Esophagus squamous epithelium (tissue), 4 donors: ENCODE measurements around the gene NTN3.

Source experiments
- POLR2A ChIP-seq, 4 donors: fragments of 450-650 bp; IDR thresholded peaks; one replicate each; pipeline ENCODE4 v1.6.1; 2017; ENCODE audit warnings: antibody characterized with exemption in 4 of 4, mild to moderate bottlenecking in 4 of 4, moderate library complexity in 3 of 4
- TF ChIP-seq, protein P1 (sequence below), 6 experiments: fragments of 450-650 bp in 4 of 6; fragments of 200-600 bp in 2 of 6; sonication (generic) in 2 of 6; IDR thresholded peaks; one replicate each; pipeline ENCODE4 v1.5.1; 2016 to 2019; ENCODE audit warnings: antibody characterized with exemption in 6 of 6, mild to moderate bottlenecking in 4 of 6, moderate library complexity in 4 of 6

DNA sequence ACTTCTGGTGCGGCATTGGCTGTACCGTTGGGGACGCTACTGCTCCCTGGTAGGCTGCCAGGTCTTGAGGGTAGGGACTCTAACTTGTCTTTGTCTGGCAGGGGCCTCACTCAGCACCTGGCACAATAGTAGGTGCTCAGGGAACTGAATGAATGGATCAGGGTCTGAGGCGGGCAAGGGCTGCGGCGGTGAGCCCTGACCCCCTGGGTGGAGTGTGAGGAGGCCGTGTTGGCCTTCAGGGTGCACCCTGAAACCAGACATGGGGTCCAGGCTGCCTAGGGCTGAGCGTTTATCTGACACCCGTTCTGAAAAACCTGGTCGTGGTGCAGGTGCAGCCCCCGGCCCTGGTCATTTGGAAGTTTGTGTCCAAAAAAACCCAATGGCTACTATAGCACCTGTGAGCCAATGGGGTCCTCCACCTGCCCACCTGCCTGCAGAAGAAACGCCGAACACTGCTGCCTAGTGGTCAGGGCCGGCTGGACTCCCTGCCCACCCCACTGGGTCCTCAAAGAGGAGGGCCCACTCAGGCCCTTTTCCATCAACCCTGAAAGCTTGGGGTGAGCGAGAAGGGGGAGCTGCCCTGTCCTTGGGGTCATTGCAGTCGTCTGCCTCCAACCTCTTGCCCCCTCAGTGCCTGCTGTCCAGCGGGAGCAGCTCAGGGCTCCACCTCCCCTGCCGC lies 37.8 kb downstream of the NTN3 start:
- TF ChIP-seq, protein P1, sequence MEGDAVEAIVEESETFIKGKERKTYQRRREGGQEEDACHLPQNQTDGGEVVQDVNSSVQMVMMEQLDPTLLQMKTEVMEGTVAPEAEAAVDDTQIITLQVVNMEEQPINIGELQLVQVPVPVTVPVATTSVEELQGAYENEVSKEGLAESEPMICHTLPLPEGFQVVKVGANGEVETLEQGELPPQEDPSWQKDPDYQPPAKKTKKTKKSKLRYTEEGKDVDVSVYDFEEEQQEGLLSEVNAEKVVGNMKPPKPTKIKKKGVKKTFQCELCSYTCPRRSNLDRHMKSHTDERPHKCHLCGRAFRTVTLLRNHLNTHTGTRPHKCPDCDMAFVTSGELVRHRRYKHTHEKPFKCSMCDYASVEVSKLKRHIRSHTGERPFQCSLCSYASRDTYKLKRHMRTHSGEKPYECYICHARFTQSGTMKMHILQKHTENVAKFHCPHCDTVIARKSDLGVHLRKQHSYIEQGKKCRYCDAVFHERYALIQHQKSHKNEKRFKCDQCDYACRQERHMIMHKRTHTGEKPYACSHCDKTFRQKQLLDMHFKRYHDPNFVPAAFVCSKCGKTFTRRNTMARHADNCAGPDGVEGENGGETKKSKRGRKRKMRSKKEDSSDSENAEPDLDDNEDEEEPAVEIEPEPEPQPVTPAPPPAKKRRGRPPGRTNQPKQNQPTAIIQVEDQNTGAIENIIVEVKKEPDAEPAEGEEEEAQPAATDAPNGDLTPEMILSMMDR (IDR thresholded peaks at IDR 0.05): no peak
- no peak for TF ChIP-seq POLR2A (IDR thresholded peaks at IDR 0.05)
